CD1c-positive myeloid dendritic cell (primary cell): ENCODE data around the gene BTBD9.
A peak's percentile ranks its signal among the peaks of the same experiment; 100 is the strongest.

Experiments
- DNase-seq: peaks from one replicate; pipeline ENCODE4 v3.0.0-alpha.2; 2016; ENCODE audit errors: extremely low spot score

Gene BTBD9

GRCh38 chr6:38481211-38481836, 158.4 kb downstream of the BTBD9 start:
- DNase-seq, result no peak

GRCh38 chr6:38480036-38480435, 159.7 kb downstream of the BTBD9 start:
- DNase-seq, result peak; percentile 35

GRCh38 chr6:38479331-38479730, 160.4 kb downstream of the BTBD9 start:
- peak; percentile 31 for DNase-seq

- no peak for DNase-seq
Measured at GRCh38 chr6:38477680-38478260, 162.0 kb downstream of the BTBD9 start.

- no peak for DNase-seq
Measured at GRCh38 chr6:38476888-38477287, 162.8 kb downstream of the BTBD9 start.

GRCh38 chr6:38476141-38476540, 163.6 kb downstream of the BTBD9 start:
- DNase-seq, result no peak

- no peak for DNase-seq
Measured at GRCh38 chr6:38470548-38470947, 169.2 kb downstream of the BTBD9 start.

- DNase-seq, result no peak
Measured at GRCh38 chr6:38467566-38467965, 172.2 kb downstream of the BTBD9 start.

- DNase-seq, result no peak
Measured at GRCh38 chr6:38460186-38460585, 179.5 kb downstream of the BTBD9 start.

- no peak for DNase-seq
Measured at GRCh38 chr6:38459291-38459690, 180.4 kb downstream of the BTBD9 start.

GRCh38 chr6:38453861-38454260, 185.9 kb downstream of the BTBD9 start:
- no peak for DNase-seq

GRCh38 chr6:38452816-38453660, 186.7 kb downstream of the BTBD9 start:
- DNase-seq, result no peak

- no peak for DNase-seq
Measured at GRCh38 chr6:38450717-38451116, 189.0 kb downstream of the BTBD9 start.

- DNase-seq, result no peak
Measured at GRCh38 chr6:38445925-38446324, 193.8 kb downstream of the BTBD9 start.

- no peak for DNase-seq
Measured at GRCh38 chr6:38445336-38445735, 194.4 kb downstream of the BTBD9 start.

- DNase-seq, result peak; percentile 65
Measured at GRCh38 chr6:38443352-38444144, 196.2 kb downstream of the BTBD9 start.

- DNase-seq, result no peak
Measured at GRCh38 chr6:38438097-38438496, 201.6 kb downstream of the BTBD9 start.

GRCh38 chr6:38436726-38437465, 202.8 kb downstream of the BTBD9 start:
- no peak for DNase-seq

GRCh38 chr6:38435330-38435729, 204.4 kb downstream of the BTBD9 start:
- DNase-seq, result no peak

GRCh38 chr6:38434051-38434450, 205.7 kb downstream of the BTBD9 start:
- DNase-seq, result no peak

- no peak for DNase-seq
Measured at GRCh38 chr6:38432479-38432878, 207.2 kb downstream of the BTBD9 start.
